Ramos (cell line): ENCODE results near the gene GUCY2D.

Experiments used
- in situ Hi-C: fragments of 300-500 bp; cut with MboI; formaldehyde crosslinking; loops from one replicate; pipeline ENCODE4 v1.14.3; 2022; ENCODE audit warnings: low sequenced_read_pairs; ENCODE audit not compliant: unreplicated experiment

The GUCY2D gene

DNA sequence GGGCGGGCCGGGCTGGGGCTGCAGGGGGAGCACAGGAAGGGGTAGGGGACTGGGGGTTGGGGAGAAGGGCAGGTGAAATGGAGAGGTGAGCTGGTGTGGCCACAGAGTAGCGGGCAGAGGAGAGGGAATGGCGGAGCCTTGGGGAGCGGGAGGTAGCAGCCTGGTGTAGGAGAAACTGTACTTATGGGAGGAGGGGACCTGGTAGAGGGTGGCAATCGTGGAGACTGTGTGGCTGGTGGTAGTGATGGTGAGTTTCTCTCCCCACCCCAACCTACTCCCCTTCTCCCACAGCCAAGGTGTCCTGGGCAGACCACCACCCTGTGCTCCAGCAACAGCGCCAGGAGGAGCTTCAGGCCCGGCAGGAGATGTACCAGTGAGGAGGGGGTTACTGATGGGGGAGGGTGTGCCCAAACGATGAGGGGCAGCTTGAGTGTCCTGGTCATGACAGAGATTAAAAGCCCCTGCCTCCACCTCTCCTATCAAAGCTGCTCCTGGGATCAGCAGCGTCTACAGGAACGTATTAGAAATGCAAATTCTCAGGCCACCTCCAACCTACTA lies 37.3 kb downstream of the GUCY2D start:
- in situ Hi-C loops = no loop called here

GRCh38 chr17:8041249-8041928 lies 39.0 kb downstream of the GUCY2D start:
- in situ Hi-C loops = no loop called here

GRCh38 chr17:8041979-8042378 lies 39.6 kb downstream of the GUCY2D start:
- in situ Hi-C loops = no loop called here

DNA sequence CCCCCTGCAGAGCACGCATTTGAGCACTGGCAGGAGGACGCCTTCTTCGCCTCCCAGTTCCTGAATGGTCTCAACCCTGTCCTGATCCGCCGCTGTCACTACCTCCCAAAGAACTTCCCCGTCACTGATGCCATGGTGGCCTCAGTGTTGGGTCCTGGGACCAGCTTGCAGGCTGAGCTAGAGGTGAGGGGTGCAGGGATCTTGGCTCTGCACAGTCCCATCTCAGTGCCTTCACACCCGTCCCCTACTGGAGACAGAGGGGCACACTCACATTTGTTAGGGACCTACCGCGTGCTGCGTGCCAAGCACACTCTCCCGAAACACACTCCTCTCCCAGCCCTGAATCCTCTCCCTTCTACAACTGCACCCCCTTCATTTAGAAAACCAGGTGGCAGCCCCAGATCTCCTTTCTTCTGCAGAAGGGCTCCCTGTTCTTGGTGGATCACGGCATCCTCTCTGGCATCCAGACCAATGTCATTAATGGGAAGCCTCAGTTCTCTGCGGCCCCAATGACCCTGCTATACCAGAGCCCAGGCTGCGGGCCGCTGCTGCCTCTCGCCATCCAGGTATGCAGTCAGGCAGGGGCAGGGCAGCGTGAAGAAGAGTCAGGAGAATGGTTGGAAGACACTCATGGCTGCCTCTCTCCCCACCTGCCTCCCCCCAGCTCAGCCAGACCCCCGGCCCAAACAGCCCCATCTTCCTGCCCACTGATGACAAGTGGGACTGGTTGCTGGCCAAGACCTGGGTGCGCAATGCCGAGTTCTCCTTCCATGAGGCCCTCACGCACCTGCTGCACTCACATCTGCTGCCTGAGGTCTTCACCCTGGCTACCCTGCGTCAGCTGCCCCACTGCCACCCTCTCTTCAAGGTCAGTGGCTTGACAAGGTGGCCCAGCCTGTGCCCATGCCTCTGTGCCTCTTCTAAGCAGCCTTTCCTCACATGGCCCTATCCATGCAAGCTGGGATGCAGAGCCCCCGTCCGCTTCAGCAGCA lies 42.7 kb downstream of the GUCY2D start:
- in situ Hi-C loops = no loop called here

DNA sequence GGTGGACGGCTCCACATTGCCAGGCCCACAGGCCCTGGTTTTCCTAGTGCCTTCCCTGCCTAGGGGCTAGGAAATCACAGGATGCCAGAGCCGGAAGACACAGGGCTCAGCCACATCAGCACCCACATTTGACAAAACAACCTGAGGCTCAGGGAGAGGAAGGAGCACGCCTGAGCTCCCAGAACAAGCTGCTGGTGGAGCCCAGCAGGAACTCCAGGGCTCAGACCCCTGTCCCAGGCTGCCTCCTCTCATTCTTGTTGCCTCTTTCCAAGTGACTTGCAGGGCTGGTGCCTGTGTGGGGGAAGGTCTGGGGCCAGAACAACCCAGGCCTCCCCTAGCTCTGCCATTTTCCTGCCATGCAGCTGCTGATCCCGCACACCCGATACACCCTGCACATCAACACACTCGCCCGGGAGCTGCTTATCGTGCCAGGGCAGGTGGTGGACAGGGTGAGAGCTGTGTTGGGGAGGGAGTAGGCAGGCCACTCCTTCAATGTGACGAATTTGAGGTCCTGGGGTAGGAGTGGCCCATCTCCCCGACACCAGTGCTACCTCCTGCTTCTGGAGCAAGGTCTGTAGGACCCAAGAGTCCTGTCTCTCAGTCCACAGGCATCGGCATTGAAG lies 44.0 kb downstream of the GUCY2D start:
- in situ Hi-C loops = no loop called here

GRCh38 chr17:8046929-8047768 lies 44.7 kb downstream of the GUCY2D start:
- in situ Hi-C loops = no loop called here

GRCh38 chr17:8047769-8048110 lies 45.3 kb downstream of the GUCY2D start:
- in situ Hi-C loops = no loop called here

GRCh38 chr17:8048236-8048635 lies 45.8 kb downstream of the GUCY2D start:
- in situ Hi-C loops = no loop called here

DNA sequence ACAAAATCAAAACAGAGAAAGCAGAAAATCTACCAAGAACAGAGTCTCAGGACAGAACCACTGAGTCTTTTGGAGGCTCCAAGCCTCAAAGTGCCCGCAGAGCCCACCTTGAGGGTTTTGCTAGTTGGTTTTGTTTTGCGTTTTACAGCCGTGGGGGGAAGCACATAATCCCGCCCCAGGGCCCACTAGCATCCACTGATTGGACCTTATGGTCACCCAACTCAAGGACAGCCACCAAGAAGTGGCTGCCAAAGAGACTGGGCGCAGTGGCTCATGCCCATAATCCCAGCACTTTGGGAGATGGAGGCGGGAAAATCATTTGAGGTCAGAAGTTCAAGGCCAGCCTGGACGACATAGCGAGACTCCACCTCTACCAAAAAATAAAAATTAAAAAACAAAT lies 46.3 kb downstream of the GUCY2D start:
- in situ Hi-C loops = no loop called here

- in situ Hi-C loops = loop anchor here (25.0 kb wide), 1 partner anchor 685 kb away; the partner anchor contains the start of gene CCDC42
These were observed 49.4 kb downstream of the GUCY2D start for GRCh38 chr17:8051831-8052230.

- in situ Hi-C loops = loop anchor here (25.0 kb wide), 1 partner anchor 685 kb away; the partner anchor contains the start of gene CCDC42
These were observed 50.1 kb downstream of the GUCY2D start for GRCh38 chr17:8052256-8053252.

GRCh38 chr17:8053600-8053999 lies 51.2 kb downstream of the GUCY2D start:
- in situ Hi-C loops = loop anchor here (25.0 kb wide), 1 partner anchor 684 kb away; the partner anchor contains the start of gene CCDC42

DNA sequence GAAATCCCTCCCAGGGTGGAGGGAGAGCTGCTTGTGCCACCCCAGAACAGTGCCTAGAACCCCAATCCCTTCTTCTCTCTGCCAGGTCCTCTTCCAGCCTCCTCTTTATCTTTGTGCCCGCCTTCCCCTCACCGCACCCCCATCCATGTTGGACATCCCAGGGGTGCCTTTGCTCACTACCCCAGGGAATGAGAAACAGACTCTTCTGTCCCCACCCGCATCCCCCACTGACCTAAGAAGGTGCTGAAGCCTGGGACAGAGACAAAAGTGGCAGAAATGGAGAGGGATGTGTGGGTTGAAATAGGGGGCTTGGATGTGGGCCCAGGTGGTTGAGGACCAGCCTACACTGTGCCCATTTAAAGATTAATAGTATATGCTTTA lies 53.4 kb downstream of the GUCY2D start:
- in situ Hi-C loops = loop anchor here (25.0 kb wide), 1 partner anchor 681 kb away; the partner anchor contains the start of gene CCDC42

GRCh38 chr17:8056232-8056975 lies 54.0 kb downstream of the GUCY2D start:
- in situ Hi-C loops = loop anchor here (25.0 kb wide), 1 partner anchor 681 kb away; the partner anchor contains the start of gene CCDC42

DNA sequence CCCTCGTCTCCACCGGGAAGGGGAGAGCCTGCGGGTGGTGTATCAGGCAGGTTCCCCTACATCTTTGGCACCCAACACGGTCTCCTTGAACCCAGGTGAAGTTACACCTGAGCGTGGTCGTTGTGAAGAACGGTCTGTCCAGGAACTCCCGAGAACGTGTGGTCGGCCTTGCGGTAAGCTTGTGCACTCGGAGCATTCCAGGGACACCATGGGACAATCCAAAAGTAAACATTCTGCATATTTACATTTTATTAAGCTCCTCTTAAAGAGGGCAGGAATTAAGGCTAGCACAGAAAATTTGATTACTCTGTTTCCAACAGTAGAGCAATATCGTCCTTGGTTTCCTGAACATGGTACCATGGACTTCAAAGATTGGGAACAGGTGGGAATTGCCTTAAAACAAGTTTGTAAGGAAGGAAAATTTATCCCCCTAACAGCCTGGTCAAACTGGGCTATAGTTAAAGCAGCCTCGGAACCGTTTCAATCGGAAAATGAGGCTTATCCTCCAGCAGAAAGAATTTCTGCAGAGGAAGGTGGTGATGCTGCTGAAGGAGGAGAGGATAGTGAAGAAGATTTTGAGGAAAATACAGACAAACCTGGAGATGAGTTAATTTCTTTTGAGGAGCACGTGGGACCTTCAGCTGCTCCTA lies 54.7 kb downstream of the GUCY2D start:
- in situ Hi-C loops = loop anchor here (25.0 kb wide), 1 partner anchor 680 kb away; the partner anchor contains the start of gene CCDC42

DNA sequence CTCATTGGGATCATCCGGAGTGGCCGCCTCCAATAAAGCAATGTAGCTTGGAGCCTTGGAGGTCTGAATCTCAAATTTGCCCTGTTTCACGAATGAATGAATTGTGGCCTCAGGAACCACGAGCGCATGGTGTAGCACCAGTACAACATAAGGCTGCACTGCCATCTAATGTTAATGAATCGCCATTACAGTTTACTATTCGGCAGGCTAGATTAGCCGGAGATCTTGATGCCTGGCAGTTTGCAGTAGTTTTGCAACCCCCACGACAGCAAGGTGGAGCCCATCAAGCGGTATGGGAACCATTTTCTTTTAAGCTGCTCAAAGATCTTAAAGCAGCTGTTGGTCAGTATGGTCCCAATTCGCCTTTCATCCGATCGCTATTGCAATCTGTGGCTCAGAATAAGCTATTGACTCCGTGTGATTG lies 55.3 kb downstream of the GUCY2D start:
- in situ Hi-C loops = loop anchor here (25.0 kb wide), 1 partner anchor 680 kb away; the partner anchor contains the start of gene CCDC42

DNA sequence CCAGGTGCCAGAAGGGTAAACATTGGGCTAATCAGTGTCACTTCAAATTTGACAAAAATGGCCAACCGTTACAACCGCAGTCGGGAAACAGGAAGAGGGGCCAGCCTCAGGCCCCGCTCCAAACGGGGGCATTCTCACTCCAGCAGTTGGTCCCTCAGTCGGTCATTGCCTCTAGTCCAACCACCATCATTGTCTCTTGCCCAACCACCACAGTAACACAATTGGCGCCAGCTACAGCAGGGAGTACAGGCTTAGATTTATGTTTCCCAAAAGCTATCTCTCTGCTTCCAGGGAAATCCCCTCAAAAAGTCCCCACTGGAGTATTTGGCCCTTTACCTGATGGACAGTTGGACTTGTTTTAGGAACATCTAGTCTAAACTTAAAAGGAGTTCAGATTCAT lies 56.7 kb downstream of the GUCY2D start:
- in situ Hi-C loops = loop anchor here (25.0 kb wide), 1 partner anchor 678 kb away; the partner anchor contains the start of gene CCDC42
